ENCODE measurements around the gene AOPEP.

- no peak for TF ChIP-seq CTCF (IDR thresholded peaks at IDR 0.05)
- no peak for TF ChIP-seq POLR2A (IDR thresholded peaks at IDR 0.05)
These were observed 31.5 kb downstream of the AOPEP start for GRCh38 chr9:94758031-94758430.
